ENCODE data around the gene TRAF1. TPM values are rescaled to one million over a fixed set of nuclear protein-coding genes. Genes with fewer than 3 reads are reported as not detected.

TRAF1 gene
- total RNA-seq, 3 donors from 2014 or later: 2.9 to 5.5 (median 3.8) TPM

DNA sequence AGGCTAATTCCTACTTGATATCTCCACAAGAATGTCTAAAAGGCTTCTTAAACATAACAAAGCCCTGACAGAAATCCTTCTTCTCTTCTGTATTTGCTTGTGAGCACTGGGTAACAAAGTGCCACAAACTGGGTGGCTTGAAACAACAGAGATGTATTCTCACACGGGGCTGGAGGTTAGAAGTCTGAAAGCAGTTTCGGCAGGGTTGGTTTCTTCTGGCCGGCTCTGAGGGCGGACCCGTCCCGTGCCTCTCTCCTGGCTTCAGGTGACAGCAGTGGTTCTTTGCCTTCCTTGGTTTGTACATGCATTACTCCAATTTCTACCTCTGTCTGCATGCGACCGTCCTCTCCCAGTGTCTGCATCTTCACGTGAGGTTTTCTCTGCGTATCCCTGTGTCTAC lies 14.0 kb upstream of the TRAF1 start:
- DNase-seq (no peak), ATAC-seq (no peak)
- Histone ChIP-seq H3K36me3 (ENCODE audit: low read depth) (no peaks in the 10 kb centered on the region), H3K4me3 (no peak overlapping the region), H3K9me3 (no peaks in the 10 kb centered on the region), H3K4me1 (ENCODE audit: low read depth) (peaks cover 8% of the 10 kb centered on the region)
- intact Hi-C loops (cut with DNase I, micrococcal nuclease): no loop called here
- TF ChIP-seq, protein P1, sequence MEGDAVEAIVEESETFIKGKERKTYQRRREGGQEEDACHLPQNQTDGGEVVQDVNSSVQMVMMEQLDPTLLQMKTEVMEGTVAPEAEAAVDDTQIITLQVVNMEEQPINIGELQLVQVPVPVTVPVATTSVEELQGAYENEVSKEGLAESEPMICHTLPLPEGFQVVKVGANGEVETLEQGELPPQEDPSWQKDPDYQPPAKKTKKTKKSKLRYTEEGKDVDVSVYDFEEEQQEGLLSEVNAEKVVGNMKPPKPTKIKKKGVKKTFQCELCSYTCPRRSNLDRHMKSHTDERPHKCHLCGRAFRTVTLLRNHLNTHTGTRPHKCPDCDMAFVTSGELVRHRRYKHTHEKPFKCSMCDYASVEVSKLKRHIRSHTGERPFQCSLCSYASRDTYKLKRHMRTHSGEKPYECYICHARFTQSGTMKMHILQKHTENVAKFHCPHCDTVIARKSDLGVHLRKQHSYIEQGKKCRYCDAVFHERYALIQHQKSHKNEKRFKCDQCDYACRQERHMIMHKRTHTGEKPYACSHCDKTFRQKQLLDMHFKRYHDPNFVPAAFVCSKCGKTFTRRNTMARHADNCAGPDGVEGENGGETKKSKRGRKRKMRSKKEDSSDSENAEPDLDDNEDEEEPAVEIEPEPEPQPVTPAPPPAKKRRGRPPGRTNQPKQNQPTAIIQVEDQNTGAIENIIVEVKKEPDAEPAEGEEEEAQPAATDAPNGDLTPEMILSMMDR (IDR thresholded peaks at IDR 0.05): no peak

DNA sequence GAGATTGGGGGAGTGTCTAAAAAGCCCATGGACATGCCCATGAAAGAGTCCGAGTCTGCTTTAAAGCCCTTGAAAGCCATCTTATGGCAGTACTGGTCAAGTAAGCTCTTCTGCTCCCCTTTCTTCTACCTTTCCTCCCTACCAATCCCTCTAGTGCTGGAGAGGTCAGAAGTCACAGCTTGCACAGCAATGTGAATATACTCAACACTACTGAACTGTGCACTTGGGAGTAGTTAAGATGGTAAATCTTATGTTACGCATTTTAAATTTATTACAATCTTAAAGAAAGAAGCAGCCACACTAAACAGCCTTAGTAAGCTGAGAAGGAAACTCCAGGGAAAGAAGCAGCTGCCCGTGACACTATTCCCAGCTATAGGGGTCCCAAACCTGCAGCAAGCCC lies 12.3 kb upstream of the TRAF1 start:
- intact Hi-C loops (cut with DNase I, micrococcal nuclease): loop anchor here (5.0 kb wide), 2 partner anchors 62 to 182 kb away; partner anchors contain the start of gene PHF19 (in 2 of the 2)
- H3K36me3 ChIP-seq (ENCODE audit: low read depth): no peaks in the 10 kb centered on the region
- no peaks in the 10 kb centered on the region for H3K9me3 ChIP-seq
- TF ChIP-seq, protein P1 (IDR thresholded peaks at IDR 0.05): no peak
- no peak overlapping the region for H3K4me3 ChIP-seq
- H3K4me1 ChIP-seq (ENCODE audit: low read depth): peaks cover 17% of the 10 kb centered on the region
- DNase-seq (no peak), ATAC-seq (no peak)

DNA sequence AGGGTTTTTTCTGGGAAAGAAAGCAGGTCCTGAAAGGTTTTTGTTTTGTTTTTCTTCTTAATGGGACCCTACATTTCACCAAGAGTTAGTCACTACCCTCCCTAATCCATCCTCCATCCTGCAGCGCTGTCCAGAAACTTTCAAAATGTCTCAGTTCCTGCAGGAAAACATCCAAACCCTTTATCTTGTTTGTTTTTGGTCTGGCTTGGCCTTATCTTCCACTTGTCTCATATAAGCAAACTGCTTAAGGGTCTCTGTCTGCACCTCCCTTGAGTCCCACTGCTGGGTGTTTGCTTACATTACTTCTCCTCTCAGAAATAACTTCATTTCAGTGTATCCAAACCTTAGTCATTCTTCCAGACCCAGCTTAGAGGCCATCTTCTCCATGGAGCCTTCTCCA lies 11.0 kb upstream of the TRAF1 start:
- peaks cover 17% of the 10 kb centered on the region for H3K4me1 ChIP-seq (ENCODE audit: low read depth)
- H3K4me3 ChIP-seq: no peak overlapping the region
- no peaks in the 10 kb centered on the region for H3K9me3 ChIP-seq
- DNase-seq (no peak), ATAC-seq (no peak)
- intact Hi-C loops (cut with DNase I, micrococcal nuclease): loop anchor here (2.0 to 5.0 kb wide), 3 partner anchors 60 to 183 kb away; partner anchors contain the start of gene PHF19 (in 2 of the 2)
- no peaks in the 10 kb centered on the region for H3K36me3 ChIP-seq (ENCODE audit: low read depth)
- TF ChIP-seq, protein P1 (IDR thresholded peaks at IDR 0.05): no peak

DNA sequence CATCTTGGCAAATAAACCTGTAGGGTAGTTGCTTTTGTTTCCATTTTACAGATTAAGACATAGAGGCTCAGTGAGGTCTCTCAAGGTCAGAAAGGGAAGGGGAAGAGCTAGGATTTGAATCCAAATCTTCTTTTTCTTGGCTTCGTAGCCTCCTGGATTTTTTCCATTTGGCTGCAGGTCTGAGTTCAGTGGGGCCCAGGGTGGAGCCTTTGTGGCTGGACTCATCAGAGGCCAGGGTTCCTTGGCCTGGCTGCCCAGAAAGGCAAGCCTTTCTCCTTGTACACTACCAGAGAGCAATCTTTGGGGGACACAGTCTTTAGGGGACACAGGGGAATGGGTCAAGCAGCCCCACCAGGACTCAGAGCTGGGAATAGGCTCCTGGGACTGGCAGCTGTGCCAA lies 10.5 kb upstream of the TRAF1 start:
- no peak for ATAC-seq
- DNase-seq: no peak
- H3K36me3 ChIP-seq (ENCODE audit: low read depth): no peaks in the 10 kb centered on the region

DNA sequence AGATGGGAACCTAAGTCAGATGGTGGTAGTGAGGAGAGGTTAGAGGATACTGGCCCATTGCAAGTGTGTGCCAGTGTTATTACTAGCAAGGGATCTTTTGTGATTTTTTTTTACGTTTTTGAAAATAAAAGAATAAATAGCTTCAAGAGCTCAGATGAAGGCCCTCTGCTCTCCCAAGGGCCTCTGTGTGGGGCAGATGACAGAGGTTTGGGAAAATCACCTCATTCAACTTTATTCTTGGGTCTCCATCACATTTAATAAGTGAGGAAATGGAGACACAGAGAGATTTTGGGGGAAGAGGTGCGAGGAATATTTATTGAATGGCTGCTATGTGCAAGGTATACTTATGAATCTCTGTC lies 10.1 kb upstream of the TRAF1 start:
- no peak for ATAC-seq
- TF ChIP-seq, protein P1 (IDR thresholded peaks at IDR 0.05): no peak
- intact Hi-C loops (cut with DNase I, micrococcal nuclease): loop anchor here (2.0 to 5.0 kb wide), 3 partner anchors 59 to 182 kb away; partner anchors contain the start of gene PHF19 (in 2 of the 2)

More for the DNA sequence above, 10.5 kb upstream of the TRAF1 start:
- intact Hi-C loops (cut with DNase I, micrococcal nuclease): loop anchor here (2.0 to 5.0 kb wide), 3 partner anchors 60 to 182 kb away; partner anchors contain the start of gene PHF19 (in 2 of the 2)
- H3K9me3 ChIP-seq: no peaks in the 10 kb centered on the region
- no peak overlapping the region for H3K4me3 ChIP-seq
- TF ChIP-seq, protein P1 (IDR thresholded peaks at IDR 0.05): no peak
- H3K4me1 ChIP-seq (ENCODE audit: low read depth): peaks cover 17% of the 10 kb centered on the region

More for the DNA sequence above, 10.1 kb upstream of the TRAF1 start:
- Histone ChIP-seq H3K4me1 (ENCODE audit: low read depth) (peaks cover 17% of the 10 kb centered on the region), H3K9me3 (no peaks in the 10 kb centered on the region), H3K4me3 (no peak overlapping the region), H3K36me3 (ENCODE audit: low read depth) (no peaks in the 10 kb centered on the region)
- DNase-seq: no peak

Data from mucosa of descending colon (tissue), 3 donors.